Ovary (tissue), 1 donor: ENCODE results near the gene QPCTL.

ENCODE experiments used
- EP300 ChIP-seq: sonication (generic); formaldehyde crosslinking; IDR thresholded peaks from one replicate; pipeline ENCODE4 v1.6.1; 2017; ENCODE audit warnings: antibody characterized with exemption
- POLR2A ChIP-seq: fragments of 450-650 bp; IDR thresholded peaks from one replicate; pipeline ENCODE4 v1.6.1; 2017; ENCODE audit warnings: antibody characterized with exemption, mild to moderate bottlenecking, moderate library complexity

DNA sequence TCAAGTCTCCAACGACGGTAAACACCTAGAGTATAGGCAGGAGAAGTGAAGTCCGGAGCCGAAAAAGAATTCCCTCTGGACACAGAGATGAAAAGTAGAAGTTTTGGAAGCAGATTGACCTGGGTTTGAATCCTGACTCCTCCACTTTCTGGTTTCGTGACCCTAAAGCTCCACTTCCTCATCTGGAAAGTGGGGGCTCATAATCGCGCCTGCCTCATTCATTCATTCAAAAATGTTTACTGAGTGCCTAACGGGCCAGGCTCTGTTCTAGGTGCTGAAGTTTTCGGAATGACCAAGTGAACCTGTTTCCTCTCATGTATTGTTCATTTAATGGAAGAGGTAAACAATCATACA, 46.1 kb upstream of the QPCTL start:
- TF ChIP-seq EP300 (no peak), POLR2A (no peak)
